ENCODE data around the gene KRT81.

GRCh38 chr12:52313926-52314325 is 22.6 kb upstream of the KRT81 start:
- TF ChIP-seq CTCF (IDR thresholded peaks at IDR 0.05; ENCODE audit: low read depth, low read length) (no peak), POLR2A (IDR thresholded peaks at IDR 0.05; ENCODE audit: extremely low read depth, insufficient read length) (no peak), MYC (IDR thresholded peaks at IDR 0.05; ENCODE audit: low read depth, low read length) (no peak), MAX (IDR thresholded peaks at IDR 0.05; ENCODE audit: low read depth, low read length) (no peak)

Measured in NB4 (cell line).